Measurements from ENCODE around the gene TCAIM.

Gene TCAIM, protein sequence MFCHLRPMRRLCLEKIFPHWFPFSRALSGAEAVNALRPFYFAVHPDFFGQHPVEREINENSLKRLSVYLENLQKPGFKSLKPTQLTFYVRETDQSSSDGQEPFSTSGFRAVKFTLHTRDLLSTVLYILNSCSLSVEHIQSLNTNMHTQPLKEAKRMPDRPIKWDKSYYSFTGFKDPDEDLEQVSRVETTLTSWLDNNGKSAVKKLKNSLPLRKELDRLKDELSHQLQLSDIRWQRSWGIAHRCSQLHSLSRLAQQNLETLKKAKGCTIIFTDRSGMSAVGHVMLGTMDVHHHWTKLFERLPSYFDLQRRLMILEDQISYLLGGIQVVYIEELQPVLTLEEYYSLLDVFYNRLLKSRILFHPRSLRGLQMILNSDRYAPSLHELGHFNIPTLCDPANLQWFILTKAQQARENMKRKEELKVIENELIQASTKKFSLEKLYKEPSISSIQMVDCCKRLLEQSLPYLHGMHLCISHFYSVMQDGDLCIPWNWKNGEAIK

DNA sequence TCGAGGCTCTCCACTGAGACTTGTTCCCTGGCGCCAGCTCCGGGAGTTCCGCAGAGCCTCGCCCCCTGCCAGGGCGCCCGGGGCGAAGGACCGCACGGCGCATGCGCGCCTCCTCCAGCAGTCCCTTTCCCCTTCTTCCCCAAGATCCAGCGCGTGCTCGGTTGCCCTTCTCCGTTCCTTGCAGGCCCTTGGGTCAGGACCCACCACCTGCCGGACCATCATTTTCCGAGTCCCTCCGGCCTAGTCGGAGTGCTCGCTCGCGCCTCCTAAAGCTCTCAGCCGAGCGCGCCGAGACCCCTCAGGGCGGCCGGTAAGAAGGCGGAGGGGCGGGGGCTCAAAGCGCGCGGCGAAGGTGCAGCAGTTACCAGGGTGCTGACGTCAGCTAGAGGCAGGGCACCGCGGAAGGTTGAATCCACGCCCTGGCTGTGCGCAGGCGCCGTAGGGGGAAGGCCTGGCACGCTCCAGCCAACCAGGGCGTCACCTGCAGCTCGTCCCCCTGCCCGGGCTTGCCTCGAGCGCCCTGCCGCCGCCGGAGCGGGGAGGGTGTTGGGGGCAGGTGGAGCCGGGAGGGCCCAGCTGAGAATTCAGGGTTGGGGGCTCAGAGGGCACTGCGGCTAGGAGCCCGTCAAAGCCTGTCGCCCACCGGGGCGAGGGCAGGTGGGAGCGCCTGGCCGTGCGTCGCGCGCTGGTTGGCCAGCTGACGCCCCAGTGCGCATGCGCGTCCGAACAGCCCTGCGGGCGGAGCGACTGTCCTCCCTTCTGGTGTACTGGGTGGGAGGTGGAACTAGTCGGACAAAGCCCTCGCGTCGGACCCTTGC is at the start of gene TCAIM:
Gene TCAIM (plus strand): TSS at position 757 of the 818 bp plus-strand sequence. CDS start 16,017 bp downstream, outside the sequence.
- peak; percentile 86 for DNase-seq

DNA sequence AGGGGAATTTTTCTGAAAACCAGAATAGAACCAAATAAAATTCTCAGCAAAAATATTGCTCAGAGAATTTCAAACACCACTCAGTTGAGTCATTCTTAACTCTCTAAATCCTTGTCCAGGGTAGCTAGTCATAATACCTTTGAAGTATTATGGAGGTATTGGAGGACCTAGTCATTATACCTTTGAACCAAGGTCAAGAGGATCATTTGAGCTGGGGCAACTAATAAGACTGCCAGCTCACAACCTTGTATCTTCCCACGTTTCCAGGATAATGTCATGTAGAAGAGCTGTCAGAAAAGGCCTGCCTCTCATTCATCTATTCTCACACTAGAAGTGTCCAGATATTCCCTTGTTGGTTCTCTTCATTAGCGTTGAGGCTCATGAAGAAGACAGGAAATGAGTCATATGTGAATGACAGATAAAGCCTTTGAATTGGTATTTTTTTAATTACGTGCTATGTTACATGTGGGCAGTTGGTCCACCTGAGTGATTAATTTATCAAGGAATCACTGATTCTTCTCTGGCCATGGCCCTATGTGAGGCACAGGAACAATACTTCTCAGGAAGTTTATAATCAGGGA is 48.6 kb upstream of the TCAIM start:
- DNase-seq, result no peak

DNA sequence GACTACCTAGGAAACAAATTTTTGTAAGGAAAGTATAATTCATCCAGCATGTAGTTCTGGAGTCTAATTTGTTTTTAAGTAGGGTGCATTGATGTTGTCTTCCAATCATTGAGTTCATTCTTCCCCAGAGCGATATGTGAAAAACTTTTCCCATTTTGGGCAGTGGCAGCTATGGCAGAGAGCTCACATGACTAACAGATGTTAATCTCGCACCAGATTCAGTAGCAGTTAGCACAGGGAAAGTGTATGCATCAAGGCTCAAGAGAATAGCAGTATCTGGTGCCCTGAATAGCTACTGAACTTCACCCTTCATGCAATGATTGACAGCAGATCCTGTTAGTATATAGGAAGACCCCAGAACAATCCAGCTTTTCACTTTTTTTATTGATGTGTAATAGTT is 46.3 kb upstream of the TCAIM start:
- no peak for DNase-seq

DNA sequence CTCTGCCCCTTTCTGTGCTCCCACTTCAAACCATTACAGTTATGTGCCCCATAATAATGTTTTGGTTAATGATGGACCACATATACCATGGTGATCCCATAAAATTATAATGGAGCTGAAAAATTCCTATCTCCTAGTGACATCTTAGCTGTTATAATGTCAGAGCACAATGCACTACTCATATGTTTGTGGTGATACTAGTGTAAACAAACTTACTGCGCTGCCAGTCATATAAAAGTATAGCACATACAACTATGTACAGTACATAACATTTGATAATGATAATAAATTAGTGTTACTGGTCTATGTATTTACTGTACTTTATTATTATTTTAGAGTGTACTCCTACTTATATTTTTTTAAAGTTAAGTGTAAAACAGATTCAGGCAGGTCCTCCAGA is 45.6 kb upstream of the TCAIM start:
- DNase-seq, result no peak

DNA sequence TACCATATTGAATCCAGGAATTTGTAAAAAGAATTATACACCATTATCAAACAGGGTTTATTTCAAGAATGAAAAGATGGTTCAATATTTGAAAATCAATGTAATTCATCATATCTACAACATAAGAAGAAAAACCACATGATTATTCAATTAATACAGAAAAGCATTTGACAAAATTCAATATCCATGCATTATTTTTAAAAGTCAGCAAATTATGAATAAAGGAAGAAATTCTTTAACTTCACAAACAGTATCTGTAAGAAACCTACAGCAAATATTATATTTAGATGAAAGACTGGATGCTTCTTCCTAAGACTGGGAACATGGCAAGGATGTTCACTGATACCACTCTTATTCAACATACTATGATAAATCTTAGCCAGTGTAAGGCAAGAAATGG is 41.3 kb upstream of the TCAIM start:
- no peak for DNase-seq

DNA sequence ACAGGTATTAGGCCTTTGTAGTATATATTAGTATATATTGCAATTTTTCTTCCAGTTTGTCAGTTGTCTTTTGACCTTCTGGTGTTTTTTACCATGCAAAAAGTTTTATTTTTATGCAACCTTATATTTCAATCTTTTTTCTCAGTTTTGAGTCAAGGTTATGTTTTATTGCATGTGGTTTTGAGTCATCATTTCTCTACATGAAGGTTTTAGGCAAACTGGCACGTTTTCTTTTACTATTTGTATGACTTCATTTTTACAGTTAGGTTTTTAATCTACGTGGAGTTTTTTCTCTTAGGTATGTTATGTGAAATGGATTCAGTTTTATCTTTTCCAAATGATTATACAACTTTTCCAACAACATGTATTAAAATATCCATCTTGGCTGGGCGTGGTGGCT is 36.8 kb upstream of the TCAIM start:
- DNase-seq, result no peak

DNA sequence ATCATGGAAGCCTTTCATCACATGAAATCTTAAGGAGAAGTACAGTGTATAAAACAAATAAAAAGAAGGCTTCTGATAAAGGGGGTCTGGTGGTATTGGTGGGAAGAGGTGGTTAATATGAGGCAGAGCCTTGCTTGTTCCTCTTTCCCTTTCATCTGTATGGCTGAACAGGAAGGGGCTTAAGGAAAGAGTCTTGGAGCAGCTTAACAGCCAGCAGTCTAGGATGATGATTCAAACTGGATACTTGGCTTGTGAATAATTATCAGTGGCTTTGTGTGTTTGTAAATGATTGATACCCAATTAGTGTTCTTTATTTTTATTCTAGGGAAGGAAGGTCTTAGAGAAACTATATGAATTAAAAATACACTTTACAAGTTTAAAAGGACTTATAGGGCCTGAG is 29.1 kb upstream of the TCAIM start:
- no peak for DNase-seq

DNA sequence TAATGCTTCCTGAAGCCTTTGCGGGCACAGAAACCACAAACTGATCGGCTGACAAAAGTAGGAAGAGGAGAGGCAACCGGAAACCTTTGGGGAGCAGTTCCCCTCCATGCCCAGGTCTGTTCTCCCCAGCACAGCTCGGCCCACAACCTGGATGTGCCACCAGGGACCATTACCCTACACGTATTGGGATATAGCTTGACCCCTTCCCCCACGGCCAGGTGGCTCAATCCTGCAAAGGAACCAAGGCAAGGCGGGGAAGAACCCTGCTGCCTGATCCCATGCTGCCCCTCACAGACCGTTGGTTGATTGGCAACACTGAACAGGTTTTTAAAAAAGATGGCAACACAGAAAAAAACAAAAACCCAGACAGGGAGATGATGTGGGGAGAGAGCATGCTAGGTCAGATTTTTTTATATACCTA is 19.7 kb upstream of the TCAIM start:
- DNase-seq, result peak; percentile 50

DNA sequence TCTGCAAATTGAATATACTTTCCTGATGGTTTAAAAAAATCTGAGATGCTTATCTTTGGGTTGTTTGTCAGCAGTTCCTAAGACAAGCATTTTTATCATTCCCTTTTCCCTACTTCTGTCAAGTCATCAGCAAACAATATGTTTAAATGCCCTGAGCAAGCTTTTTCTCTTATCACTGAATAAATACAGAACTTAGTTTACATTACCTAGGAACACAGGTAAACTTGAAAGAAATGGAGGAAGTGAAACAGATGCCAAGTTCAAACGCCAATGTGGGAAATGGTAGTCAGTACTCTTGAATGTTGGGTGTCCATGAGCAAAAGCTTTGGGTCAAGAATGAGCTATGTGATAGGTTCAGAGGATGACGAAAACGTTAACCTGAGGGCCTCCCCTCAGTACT is 17.2 kb upstream of the TCAIM start:
- no peak for DNase-seq

DNA sequence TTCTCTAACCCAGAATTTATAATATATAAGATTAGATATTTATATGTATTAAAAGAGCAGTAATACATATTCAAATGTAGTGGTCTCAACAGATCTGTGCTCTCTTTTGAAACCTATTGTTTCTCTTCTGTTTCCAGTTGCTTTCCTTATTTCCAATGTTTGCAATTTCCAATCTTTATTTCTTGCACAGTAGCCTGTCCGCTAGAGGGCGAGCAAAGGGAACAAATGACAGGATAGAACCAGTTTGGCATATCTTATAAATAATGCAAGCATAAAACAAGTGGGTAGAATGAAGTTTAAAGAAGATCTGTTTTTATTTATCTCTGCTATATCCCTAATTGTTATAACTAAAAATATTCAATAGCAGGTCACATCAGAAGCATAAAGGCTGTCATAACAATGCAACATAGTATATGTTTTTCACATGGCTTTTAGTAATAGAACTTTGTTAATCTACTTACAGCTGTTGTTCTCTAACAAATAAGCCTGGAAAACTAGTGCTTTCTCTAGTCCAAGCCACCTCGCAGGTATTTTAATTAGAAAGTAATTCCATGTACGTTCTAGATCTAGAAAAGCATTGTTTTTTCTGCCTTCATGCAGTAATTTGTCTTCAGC is 15.1 kb upstream of the TCAIM start:
- DNase-seq, result peak; percentile 37

DNA sequence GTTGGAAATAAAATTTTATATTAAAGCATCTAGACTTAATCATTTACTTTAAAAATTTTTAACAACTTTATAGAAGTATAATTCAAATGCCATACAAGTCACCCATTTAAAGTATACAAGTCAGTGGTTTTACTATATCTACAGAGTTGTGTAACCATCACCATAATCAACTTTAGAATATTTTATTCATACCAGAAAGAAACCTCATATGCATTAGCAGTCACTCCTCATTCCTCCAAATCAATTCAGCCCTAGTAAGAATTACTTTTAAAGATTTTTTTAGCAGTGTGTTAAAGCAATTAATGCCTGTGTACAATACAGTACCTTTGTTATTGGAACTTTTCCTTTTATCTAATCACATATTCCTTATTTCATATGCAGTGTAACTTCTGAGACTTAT is 14.0 kb upstream of the TCAIM start:
- DNase-seq, result no peak

DNA sequence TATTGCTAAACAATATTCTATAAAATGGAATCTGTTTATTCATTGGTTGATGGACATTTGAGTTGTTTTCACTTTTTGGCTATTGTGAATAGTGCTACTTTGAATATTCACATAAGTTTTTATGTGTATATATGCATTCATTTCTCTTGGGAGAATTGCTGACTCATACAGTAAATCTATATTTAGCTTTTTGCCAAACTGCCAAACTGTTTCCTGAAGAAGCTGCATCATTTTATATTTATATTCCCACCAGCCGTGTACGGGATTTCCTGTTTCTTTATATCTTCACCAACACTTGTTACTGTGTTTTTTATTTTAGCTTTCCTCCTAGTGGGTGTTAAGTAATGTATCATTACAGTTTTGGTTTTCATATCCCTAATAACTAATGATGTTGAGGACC is 12.5 kb upstream of the TCAIM start:
- no peak for DNase-seq

DNA sequence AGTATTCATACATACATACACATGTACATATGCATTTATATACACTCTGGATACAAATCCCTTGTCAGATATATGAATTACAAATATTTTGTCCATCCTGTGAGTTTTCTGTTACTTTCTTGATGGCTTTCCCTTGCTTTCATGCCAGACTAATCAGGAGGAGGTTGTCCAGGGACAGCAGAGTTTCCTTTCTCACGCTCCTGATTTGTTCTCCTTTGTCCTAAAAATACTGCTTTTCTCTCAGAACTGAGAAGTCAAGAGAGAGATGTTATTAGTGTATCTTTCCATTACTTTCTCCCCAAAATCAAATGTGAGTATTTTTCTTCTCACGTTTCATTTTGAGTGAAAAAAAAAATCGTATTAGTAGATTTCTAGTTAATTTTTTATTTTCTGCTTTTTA is 12.1 kb upstream of the TCAIM start:
- no peak for DNase-seq

DNA sequence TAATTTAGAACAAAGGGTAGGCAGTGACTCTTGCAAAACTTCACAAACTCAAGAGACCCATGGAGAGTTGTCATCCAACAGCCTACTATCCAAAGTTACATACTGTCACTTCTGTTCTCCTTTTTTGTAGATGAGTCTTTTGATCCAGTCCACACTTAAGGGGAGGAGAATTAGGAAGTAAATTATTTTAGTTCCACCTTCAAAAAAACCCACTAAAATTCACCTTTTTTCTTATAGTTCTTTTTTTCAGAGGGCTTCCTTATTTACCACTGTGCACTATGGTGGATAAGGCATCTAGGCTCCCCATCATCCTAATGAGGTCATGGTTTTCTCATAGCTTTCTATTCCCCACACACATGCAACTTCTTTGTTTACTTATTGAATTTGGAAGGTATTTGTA is 8.6 kb upstream of the TCAIM start:
- DNase-seq, result no peak

DNA sequence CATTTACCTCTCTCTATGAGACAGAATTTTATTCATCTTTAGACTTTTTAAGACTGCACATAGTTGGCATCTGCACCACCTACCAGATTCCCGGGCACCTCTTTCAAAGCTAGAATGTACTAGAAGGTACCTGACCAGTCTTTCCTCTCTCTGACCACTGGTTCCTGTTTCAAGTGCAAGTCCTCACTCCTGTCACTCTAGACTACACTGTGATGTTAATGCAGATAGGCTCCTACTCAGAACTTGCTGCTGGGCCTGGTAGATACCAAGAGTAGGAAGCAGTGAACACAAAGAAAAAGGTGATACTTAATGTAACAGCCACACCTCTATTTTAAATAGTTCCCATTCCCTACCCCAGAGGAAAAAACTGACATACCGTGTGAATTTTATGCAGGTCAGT is 8.1 kb upstream of the TCAIM start:
- no peak for DNase-seq

DNA sequence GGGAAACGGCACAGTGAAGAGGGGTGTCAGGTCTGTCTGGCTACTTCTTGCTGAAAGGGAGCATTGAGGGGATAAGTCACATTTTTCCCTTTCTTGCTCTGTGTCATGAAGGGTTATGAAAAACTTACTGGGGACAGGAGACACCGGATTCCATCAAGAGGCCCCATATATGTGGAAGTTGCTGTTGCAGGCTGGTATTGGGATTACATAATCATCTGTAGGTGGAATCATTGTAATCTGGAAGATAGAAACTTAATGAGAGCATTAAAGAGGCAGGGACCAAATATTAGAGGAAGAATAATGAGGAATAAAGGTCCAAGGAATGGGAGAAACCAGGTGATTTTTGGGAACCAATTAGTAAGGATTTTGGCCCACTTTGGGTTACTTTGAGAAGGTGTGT is 4.2 kb upstream of the TCAIM start:
- no peak for DNase-seq

DNA sequence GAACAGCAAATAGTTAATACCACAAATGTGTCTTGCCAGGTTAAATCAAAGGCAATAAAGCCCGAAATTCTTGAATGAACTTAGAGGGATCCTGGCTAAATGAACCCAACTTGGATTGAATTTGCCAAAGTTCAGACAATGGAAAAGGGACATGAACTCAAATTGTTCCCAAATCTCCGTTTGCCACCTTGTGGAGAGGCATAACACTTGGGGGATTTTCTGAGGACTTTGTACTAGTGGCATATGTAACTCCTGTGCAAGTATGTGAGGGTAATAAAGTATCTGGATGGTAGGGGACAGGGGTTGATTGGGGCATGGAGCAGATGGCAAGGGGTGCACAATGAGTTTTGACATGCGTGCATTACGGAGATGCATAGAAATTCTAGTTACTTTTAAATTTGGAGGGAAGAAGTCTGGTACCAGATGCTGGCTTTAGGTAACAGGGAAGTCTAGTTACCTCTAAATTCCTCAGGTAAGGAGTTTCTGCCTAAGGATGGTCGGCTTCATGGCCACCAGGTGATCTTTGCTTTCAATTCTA is 1.2 kb upstream of the TCAIM start:
- DNase-seq, result no peak

DNA sequence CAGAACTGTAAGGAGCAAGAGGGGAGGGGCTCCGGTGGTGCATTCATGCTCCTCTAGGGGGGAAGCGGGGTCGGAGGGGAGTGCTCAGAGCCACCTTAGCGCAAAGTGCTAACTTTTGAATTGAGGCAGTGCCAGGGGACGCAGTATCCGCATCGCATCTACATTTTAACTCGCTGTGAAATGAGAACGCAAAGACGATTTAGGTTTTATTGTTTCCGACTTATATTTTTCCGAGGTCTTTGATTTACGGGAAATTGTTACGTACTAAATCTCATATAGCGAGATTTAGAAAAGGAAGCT is 212 bp downstream of the TCAIM start:
- no peak for DNase-seq

DNA sequence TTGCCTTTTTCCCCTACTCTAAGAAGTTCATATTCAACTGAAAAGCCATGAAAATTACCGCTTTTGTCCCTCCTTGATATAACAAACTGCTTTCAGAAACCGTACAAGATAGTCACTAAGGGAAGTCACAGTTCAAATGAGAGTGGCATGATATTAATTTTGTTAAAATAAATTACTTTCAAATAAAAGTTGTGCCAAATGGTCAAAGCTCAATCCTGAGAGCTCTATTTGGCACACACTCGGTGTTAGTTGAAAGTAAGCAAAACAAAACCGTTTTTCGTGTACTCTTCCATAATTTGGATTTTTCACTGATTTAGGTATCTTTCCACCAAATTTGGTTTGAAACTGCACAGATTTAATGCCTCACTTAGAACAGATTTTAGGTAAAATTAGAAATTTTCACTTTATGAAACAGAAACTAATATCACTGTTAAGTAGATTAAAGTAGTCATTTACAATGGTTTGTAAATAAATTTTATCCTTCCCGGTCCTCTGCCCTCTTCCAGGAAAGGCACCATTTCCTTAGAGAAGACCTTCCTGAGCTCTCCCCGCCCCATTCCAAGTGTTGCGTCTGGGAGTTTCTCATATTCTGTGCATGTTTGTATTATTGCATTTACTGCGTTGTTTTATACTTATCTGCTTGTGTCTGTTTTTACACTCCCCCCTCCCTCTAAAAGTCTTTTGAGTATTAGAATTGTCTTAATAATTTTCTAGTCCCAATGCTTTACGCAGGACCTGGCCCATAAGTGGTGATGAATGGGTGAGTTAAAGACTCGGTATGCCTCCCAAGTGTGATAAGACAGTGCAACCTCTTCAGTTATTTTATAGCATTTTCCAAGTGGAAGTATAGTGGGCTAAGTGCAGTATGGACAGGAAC is 853 bp downstream of the TCAIM start:
- no peak for DNase-seq

DNA sequence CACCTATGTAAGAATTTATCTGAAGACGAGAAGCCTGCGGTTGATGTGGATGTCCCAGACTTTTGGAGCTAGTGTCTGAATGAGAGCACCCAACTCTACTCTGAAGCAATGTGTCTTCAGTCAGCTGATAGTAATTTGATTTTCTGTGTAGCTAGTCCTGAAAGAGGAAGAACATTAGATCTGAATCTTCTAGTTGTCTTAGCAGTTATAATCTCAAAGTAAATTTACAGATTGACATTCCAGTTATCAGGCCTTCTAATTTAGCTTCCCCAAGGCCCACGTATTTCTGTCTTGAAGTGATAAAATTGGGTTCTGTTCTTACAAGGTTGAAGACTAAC is 1.5 kb downstream of the TCAIM start:
- no peak for DNase-seq

DNA sequence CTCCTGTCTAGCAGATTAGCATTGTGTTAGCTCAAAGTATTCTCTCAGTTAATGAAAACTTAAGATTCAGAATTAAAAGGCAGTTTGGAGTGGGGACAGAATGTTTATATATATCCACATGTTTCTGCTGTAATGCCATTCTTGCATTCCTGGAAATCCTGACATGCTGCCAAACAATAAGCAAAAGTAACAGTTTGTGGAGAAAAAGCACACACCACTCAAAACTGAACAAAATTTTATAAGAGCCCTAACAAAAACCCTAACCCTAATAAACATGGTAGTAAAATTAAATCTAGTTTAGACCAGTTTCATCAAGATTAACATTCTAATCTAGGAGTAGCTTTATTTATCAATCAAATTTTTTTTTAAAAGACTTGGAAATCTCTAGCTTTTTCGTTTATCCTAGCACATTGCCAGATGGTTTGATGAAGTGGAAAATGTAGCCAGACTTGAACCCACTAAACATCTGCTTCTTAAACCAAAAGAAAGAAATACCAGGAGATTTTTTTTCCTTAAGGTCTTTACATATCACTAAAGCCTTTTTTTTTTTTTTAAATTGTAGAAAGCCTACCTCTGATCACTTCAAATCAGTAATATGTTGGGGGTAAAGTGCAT is 3.7 kb downstream of the TCAIM start:
- DNase-seq, result no peak

DNA sequence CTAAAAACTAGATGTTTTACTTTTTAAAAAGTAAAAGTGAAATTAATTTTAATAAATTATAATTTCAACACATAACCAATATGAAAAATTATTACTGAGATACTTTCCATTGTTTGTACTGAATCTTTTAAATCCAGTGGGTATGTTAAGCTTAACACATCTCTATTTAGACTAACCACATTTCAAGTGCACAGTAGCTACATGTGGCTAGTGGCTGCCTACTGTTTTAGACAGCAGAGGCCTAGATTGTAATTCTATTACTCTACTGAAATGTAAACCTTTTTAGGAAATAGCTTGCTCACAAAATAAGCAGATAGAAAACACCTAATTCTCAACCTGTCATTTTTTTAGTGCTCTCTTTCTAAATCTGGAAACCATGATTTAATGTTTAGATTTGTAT is 4.9 kb downstream of the TCAIM start:
- DNase-seq, result no peak

All from GF-D8 (cell line).